ENCODE results near the gene GNG4.

DNA sequence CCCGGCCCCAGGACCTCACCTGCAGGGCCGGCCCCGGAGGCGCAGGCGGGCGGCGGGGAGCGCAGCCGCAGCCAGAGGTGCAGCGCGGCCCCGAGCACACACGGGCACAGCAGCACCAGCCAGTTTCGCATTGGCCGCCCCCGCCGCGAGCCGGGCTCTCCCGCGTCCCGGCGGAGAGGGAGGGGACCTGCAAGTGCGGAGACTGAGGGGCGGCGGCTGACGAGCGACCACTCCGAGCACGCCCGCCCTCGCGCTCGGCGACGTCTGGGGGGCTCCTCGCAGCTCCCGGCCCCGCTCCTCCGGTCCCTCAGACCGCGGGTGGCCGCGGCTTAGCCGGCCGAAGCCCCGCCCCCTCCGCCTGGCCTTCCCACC is 145.5 kb downstream of the GNG4 start, which contains the start of gene B3GALNT2:
- no peak for TF ChIP-seq CTCF (IDR thresholded peaks at IDR 0.05)
- peak in 1 of 2 donors; percentile 86 for TF ChIP-seq POLR2A (IDR thresholded peaks at IDR 0.05)
- no peak for TF ChIP-seq EP300 (IDR thresholded peaks at IDR 0.05)

All from tibial nerve (tissue), 4 donors.